Transverse colon (tissue), 4 donors: ENCODE data around the gene SLC16A13. TPM values are rescaled to one million over a fixed set of nuclear protein-coding genes. Genes with fewer than 3 reads are reported as not detected.

Experiments used
- DNase-seq: peaks from one replicate; pipeline ENCODE4 v3.0.0-alpha.2; 2019
- H3K27ac ChIP-seq, 4 donors: fragments of 200-600 bp; sonication (generic); 2 replicates each; pipeline ENCODE4 v1.5.1; 2016 to 2018; ENCODE audit warnings: inconsistent platforms in 4 of 4
- H3K27me3 ChIP-seq: fragments of 200-600 bp; sonication (generic); 2 replicates; pipeline ENCODE4 v1.5.1; 2017; ENCODE audit warnings: inconsistent platforms
- H3K36me3 ChIP-seq, 4 donors: fragments of 200-600 bp; sonication (generic); 2 replicates each; pipeline ENCODE4 v1.5.1; 2017 to 2019; ENCODE audit warnings: inconsistent platforms in 4 of 4
- H3K4me1 ChIP-seq, 4 donors: fragments of 200-600 bp; sonication (generic); 2 replicates each; pipeline ENCODE4 v1.5.1; 2017 to 2020; ENCODE audit warnings: inconsistent platforms in 4 of 4
- H3K4me3 ChIP-seq, 4 donors: fragments of 200-600 bp; sonication (generic); 1 replicate in 1 of 4; 2 replicates in 3 of 4; pipeline versions ENCODE4 v1.5.1 to v1.6.1; 2017 to 2019; ENCODE audit warnings: inconsistent platforms in 4 of 4
- H3K9me3 ChIP-seq, 2 donors: fragments of 200-600 bp; sonication (generic); 2 replicates each; pipeline ENCODE4 v1.5.1; 2017 to 2019; ENCODE audit warnings: inconsistent platforms in 2 of 2
- CTCF ChIP-seq, 5 experiments: fragments of 200-600 bp in 3 of 5; fragments of 450-650 bp in 2 of 5; sonication (generic) in 3 of 5; IDR thresholded peaks; 1 replicate in 2 of 5; 2 replicates in 3 of 5; pipeline ENCODE4 v1.5.1; 2016 to 2017; ENCODE audit warnings: antibody characterized with exemption in 5 of 5, inconsistent platforms in 3 of 5, mild to moderate bottlenecking in 2 of 5, moderate library complexity in 1 of 5
- EP300 ChIP-seq: sonication (generic); formaldehyde crosslinking; IDR thresholded peaks from one replicate; pipeline ENCODE4 v1.6.1; 2017; ENCODE audit warnings: antibody characterized with exemption, low read depth
- POLR2A ChIP-seq: fragments of 450-650 bp; IDR thresholded peaks from one replicate; pipeline ENCODE4 v1.6.1; 2016; ENCODE audit warnings: antibody characterized with exemption, mild to moderate bottlenecking, moderate library complexity
- POLR2AphosphoS5 ChIP-seq, 3 donors: sonication (generic); formaldehyde crosslinking; IDR thresholded peaks; one replicate each; pipeline ENCODE4 v1.6.1; 2016; ENCODE audit warnings: antibody characterized with exemption in 3 of 3
- WGBS, 2 donors: methylation state at CpG; one replicate each; pipeline ENCODE4 v1.1.5; 2018; ENCODE audit warnings: low coverage in 1 of 2; 5-methylcytosine and 5-hydroxymethylcytosine counted together
- in situ Hi-C, 4 donors: fragments of 200-750 bp; cut with MboI; loops; one replicate each; pipeline versions ENCODE4 v1.15.0 to v1.15.1; 2017; ENCODE audit warnings: low sequenced_read_pairs in 3 of 4, low pct_ligation_motif_present in 1 of 4, low pct_unique_long_range_greater_than_20kb in 1 of 4
- intact Hi-C: fragments of 100-400 bp; cut with DNase I; formaldehyde crosslinking; loops from one replicate; pipeline ENCODE4 v1.15.1; 2023; ENCODE audit warnings: low total_unique reads
- total RNA-seq, 4 donors: library from RNA; depleted of rRNA; stranded (reverse); fragments of >200 nt; gene quantifications; one replicate each; pipeline ENCODE4 v1.1.0, GENCODE V29; 2016

SLC16A13 gene
- total RNA-seq, 4 donors from 2014 or later: 2.4 to 8.6 (median 3.5) TPM; not detected in 1

DNA sequence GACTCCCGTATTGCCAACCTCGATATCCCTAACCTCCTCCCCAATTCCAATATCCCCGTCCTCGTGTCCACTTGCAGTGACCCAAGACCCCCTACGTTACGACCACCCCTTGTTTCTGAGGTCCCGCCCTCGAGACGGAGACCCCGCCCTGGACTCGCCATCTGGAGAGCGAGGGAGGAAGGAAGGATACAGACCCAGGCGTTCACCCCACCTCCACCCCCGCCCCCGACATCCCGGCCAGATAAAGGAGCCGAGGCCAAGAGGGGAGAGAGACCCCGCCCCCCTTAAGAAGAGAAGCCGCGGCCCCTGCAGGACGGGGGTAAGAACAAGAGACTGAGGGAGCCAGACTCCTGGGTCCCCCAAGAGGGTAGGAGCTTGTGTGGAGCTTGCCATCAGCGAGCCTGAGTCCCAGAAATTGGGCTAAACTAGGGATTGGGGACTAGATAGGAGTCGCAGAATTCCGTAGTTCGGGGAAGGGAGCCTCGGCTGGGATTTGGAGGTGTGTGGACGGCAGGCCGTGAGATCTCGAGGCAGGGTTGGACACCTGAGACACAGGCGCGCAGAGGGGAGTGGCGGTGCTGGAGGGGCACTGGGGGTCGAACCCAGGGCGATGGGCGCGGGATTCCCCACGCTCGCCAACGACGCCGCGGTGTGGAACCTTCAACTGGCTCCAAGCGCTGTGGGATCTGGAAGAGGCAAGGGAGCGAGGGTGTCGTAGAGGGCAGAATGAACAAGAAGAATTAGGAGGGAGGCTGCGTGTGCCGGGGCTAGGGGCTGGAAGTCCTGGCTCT, 12.8 kb upstream of the SLC16A13 start, which contains the start of gene BCL6B:
BCL6B (plus strand) TSS at position 270 of the 791 bp plus-strand sequence. CDS start 622 bp downstream, outside the sequence.
- peaks cover 11 to 31% (median 26%) of the 10 kb centered on the region in 4 donors for H3K4me1 ChIP-seq
- peak within 1 kb of the TSS; percentile 56 to 69 (median 66) for H3K27ac ChIP-seq
- no peak for DNase-seq
- H3K4me3 ChIP-seq: peak within 1 kb of the TSS in 3 of 4 donors; percentile 1 to 31 (median 21)
- intact Hi-C loops (no loop called here), in situ Hi-C loops (loop anchor here in 2 of 4 donors (25.0 kb wide), 2 partner anchors 361 to 386 kb away; partner anchors contain the start of genes C17orf100 (in 1 of the 2), KIAA0753 (in 1 of the 2), MED31 (in 1 of the 2) and TXNDC17 (in 1 of the 2))
- TF ChIP-seq POLR2A (no peak), CTCF (IDR thresholded peaks at IDR 0.05) (no peak), POLR2AphosphoS5 (IDR thresholded peaks at IDR 0.05) (no peak), EP300 (no peak)
- H3K27me3 ChIP-seq: peaks cover 12% of the 10 kb centered on the region
- H3K36me3 ChIP-seq: no peaks in the 10 kb centered on the region
- H3K9me3 ChIP-seq: no peaks in the 10 kb centered on the region
- 24% methylated on average over 47 of the region's 47 CpGs; no CpG with 5 or more reads in 1 of the 2 donors for WGBS, 2 donors

GRCh38 chr17:7023576-7024401, 12.0 kb upstream of the SLC16A13 start:
- WGBS, 2 donors: 41 to 74% methylated on average over 12 to 43 of the region's 51 CpGs
- H3K4me3 ChIP-seq: peak overlapping the region in 3 of 4 donors; percentile 1 to 21 (median 18)
- peaks cover 12% of the 10 kb centered on the region for H3K27me3 ChIP-seq
- in situ Hi-C loops: loop anchor here in 2 of 4 donors (25.0 kb wide), 2 partner anchors 361 to 386 kb away; partner anchors contain the start of genes C17orf100 (in 1 of the 2), KIAA0753 (in 1 of the 2), MED31 (in 1 of the 2) and TXNDC17 (in 1 of the 2)
- H3K36me3 ChIP-seq: no peaks in the 10 kb centered on the region
- H3K4me1 ChIP-seq: peaks cover 11 to 28% (median 24%) of the 10 kb centered on the region in 4 donors
- no peaks in the 10 kb centered on the region for H3K9me3 ChIP-seq
- intact Hi-C loops: no loop called here
- peak; percentile 96 for DNase-seq
- TF ChIP-seq EP300: no peak
- TF ChIP-seq POLR2AphosphoS5 (IDR thresholded peaks at IDR 0.05): peak; percentile 67 to 76 (median 68)
- TF ChIP-seq POLR2A: peak; percentile 45
- TF ChIP-seq CTCF (IDR thresholded peaks at IDR 0.05): peak in 1 of 5 experiments; percentile 11
- H3K27ac ChIP-seq: peak overlapping the region; percentile 56 to 69 (median 66)

DNA sequence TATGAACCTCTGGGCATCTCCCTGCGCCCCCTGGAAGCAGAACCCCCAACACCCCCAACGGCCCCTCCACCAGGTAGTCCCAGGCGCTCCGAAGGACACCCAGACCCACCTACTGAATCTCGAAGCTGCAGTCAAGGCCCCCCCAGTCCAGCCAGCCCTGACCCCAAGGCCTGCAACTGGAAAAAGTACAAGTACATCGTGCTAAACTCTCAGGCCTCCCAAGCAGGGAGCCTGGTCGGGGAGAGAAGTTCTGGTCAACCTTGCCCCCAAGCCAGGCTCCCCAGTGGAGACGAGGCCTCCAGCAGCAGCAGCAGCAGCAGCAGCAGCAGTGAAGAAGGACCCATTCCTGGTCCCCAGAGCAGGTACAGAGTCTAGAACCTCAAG, 11.4 kb upstream of the SLC16A13 start:
- DNase-seq: no peak
- intact Hi-C loops (no loop called here), in situ Hi-C loops (loop anchor here in 2 of 4 donors (25.0 kb wide), 2 partner anchors 362 to 387 kb away; partner anchors contain the start of genes C17orf100 (in 1 of the 2), KIAA0753 (in 1 of the 2), MED31 (in 1 of the 2) and TXNDC17 (in 1 of the 2))
- 73% methylated on average over 5 of the region's 8 CpGs; no CpG with 5 or more reads in 1 of the 2 donors for WGBS, 2 donors
- H3K4me3 ChIP-seq: no peak overlapping the region
- TF ChIP-seq POLR2A: no peak
- no peak for TF ChIP-seq POLR2AphosphoS5 (IDR thresholded peaks at IDR 0.05)
- no peak for TF ChIP-seq EP300
- TF ChIP-seq CTCF (IDR thresholded peaks at IDR 0.05): no peak
- H3K9me3 ChIP-seq: no peaks in the 10 kb centered on the region
- H3K27ac ChIP-seq: peak overlapping the region in 1 of 4 donors; percentile 68
- no peaks in the 10 kb centered on the region for H3K36me3 ChIP-seq
- H3K27me3 ChIP-seq: peaks cover 12% of the 10 kb centered on the region
- H3K4me1 ChIP-seq: peaks cover 11 to 28% (median 24%) of the 10 kb centered on the region in 4 donors
